ENCODE measurements around the gene REEP3.

Gene REEP3

GRCh38 chr10:63671317-63671937, 150.2 kb downstream of the REEP3 start:
- DNase-seq, result no peak

GRCh38 chr10:63672491-63672890, 151.3 kb downstream of the REEP3 start:
- no peak for DNase-seq

- DNase-seq, result no peak
Measured at GRCh38 chr10:63673246-63673645, 152.0 kb downstream of the REEP3 start.

GRCh38 chr10:63673846-63674245, 152.6 kb downstream of the REEP3 start:
- no peak for DNase-seq
